ENCODE results near the gene GRK2.

GRCh38 chr11:67269401-67270255 is 3.4 kb downstream of the GRK2 start:
- TF ChIP-seq CTCF (IDR thresholded peaks at IDR 0.05), result no peak
- no peak for TF ChIP-seq POLR2A (IDR thresholded peaks at IDR 0.05)
